Ishikawa (cell line): ENCODE results near the gene COPB2.

Experiments
- CEBPB ChIP-seq: IDR thresholded peaks from 2 replicates; pipeline ENCODE4 v1.6.1; 2012
- CREB1 ChIP-seq: IDR thresholded peaks from 2 replicates; pipeline ENCODE4 v1.6.1; 2012; ENCODE audit warnings: low read depth
- EGR1 ChIP-seq: IDR thresholded peaks from 2 replicates; pipeline ENCODE4 v1.6.1; 2012
- EP300 ChIP-seq: IDR thresholded peaks from 2 replicates; pipeline ENCODE4 v1.6.1; 2012; ENCODE audit warnings: borderline replicate concordance
- FOXM1 ChIP-seq: IDR thresholded peaks from 2 replicates; pipeline ENCODE4 v1.6.1; 2012; ENCODE audit warnings: low read depth, borderline replicate concordance
- NFIC ChIP-seq: IDR thresholded peaks from 2 replicates; pipeline ENCODE4 v1.6.1; 2012
- RAD21 ChIP-seq: IDR thresholded peaks from 2 replicates; pipeline ENCODE4 v1.6.1; 2012; ENCODE audit warnings: low read depth
- TAF1 ChIP-seq: IDR thresholded peaks from 2 replicates; pipeline ENCODE4 v1.6.1; 2012; ENCODE audit warnings: low read depth, mild to moderate bottlenecking
- TCF12 ChIP-seq: IDR thresholded peaks from 2 replicates; pipeline ENCODE4 v1.6.1; 2012; ENCODE audit warnings: low read depth
- TEAD4 ChIP-seq: IDR thresholded peaks from 2 replicates; pipeline ENCODE4 v1.6.1; 2012
- YY1 ChIP-seq: IDR thresholded peaks from 2 replicates; pipeline ENCODE4 v1.6.1; 2012; ENCODE audit warnings: low read depth
- ZBTB7A ChIP-seq: IDR thresholded peaks from 2 replicates; pipeline ENCODE4 v1.6.1; 2012; ENCODE audit warnings: low read depth
- TF ChIP-seq, protein P1 (sequence below): IDR thresholded peaks from 2 replicates; pipeline ENCODE4 v1.6.1; 2012
- TF ChIP-seq, protein P2 (sequence below): IDR thresholded peaks from 2 replicates; pipeline ENCODE4 v1.6.1; 2012; ENCODE audit warnings: low read depth, mild to moderate bottlenecking
- TF ChIP-seq, protein P3 (sequence below): IDR thresholded peaks from 2 replicates; pipeline ENCODE4 v1.6.1; 2012

Gene COPB2

DNA sequence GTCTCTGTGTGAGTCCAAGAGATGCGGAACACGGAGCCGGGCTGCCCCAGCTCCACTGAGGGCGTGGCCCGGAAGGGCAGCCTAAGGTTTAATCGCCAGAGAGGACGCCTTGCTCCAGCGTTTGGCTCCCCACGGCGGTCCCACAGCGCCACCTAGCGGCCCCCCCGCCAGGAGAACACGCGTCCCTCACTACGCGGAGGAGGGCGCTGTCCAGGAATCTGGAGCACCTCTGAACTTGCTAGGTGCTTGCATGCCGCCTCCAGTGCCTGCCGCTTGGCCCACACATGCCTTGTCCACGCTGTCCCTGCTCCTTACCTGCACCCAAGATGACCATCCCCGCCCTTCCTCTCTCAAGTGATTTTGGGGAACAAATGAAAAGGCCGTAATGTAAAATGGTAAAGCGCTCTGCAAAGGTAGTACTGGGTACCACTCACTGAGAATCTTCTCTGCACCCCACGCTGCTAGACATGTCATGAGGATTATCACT lies 60.0 kb downstream of the COPB2 start:
- TF ChIP-seq, protein P1, sequence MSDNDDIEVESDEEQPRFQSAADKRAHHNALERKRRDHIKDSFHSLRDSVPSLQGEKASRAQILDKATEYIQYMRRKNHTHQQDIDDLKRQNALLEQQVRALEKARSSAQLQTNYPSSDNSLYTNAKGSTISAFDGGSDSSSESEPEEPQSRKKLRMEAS: peak; percentile 77
- TF ChIP-seq EGR1: no peak
- TF ChIP-seq, protein P2, sequence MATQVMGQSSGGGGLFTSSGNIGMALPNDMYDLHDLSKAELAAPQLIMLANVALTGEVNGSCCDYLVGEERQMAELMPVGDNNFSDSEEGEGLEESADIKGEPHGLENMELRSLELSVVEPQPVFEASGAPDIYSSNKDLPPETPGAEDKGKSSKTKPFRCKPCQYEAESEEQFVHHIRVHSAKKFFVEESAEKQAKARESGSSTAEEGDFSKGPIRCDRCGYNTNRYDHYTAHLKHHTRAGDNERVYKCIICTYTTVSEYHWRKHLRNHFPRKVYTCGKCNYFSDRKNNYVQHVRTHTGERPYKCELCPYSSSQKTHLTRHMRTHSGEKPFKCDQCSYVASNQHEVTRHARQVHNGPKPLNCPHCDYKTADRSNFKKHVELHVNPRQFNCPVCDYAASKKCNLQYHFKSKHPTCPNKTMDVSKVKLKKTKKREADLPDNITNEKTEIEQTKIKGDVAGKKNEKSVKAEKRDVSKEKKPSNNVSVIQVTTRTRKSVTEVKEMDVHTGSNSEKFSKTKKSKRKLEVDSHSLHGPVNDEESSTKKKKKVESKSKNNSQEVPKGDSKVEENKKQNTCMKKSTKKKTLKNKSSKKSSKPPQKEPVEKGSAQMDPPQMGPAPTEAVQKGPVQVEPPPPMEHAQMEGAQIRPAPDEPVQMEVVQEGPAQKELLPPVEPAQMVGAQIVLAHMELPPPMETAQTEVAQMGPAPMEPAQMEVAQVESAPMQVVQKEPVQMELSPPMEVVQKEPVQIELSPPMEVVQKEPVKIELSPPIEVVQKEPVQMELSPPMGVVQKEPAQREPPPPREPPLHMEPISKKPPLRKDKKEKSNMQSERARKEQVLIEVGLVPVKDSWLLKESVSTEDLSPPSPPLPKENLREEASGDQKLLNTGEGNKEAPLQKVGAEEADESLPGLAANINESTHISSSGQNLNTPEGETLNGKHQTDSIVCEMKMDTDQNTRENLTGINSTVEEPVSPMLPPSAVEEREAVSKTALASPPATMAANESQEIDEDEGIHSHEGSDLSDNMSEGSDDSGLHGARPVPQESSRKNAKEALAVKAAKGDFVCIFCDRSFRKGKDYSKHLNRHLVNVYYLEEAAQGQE: peak; percentile 75
- peak; percentile 99 for TF ChIP-seq RAD21
- TF ChIP-seq YY1: 0 out of 2 replicates have a peak, but pooled peaks have one; percentile 16
- TF ChIP-seq, protein P3, sequence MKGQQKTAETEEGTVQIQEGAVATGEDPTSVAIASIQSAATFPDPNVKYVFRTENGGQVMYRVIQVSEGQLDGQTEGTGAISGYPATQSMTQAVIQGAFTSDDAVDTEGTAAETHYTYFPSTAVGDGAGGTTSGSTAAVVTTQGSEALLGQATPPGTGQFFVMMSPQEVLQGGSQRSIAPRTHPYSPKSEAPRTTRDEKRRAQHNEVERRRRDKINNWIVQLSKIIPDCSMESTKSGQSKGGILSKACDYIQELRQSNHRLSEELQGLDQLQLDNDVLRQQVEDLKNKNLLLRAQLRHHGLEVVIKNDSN: no peak
- peak; percentile 44; the same call in 1 of the 2 replicates for TF ChIP-seq TEAD4

DNA sequence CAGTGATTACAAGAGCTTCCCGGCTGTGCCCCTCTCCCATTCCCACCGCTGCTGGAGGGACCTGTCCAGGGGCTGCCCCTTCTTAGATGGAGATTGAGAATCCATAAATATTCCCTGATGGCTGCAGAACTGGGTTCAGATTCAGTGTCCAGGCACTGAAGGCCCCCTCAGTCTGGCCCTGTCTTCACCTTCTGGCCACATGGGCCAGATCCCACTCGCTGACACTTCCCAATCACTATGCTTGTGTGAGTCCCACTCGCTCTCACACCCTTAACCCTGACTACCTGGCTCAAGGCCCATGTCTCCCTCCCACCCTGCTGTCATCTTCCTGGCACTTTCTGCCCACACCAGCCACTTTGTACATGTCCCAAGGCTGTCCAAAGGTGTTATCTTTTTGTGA lies 61.1 kb downstream of the COPB2 start:
- no peak for TF ChIP-seq RAD21
- TF ChIP-seq EP300: no peak
- no peak for TF ChIP-seq CEBPB
- TF ChIP-seq EGR1: no peak
- no peak for TF ChIP-seq TCF12
- no peak for TF ChIP-seq CREB1
- TF ChIP-seq, protein P1: no peak
- TF ChIP-seq FOXM1: no peak
- no peak for TF ChIP-seq YY1
- TF ChIP-seq, protein P3: no peak
- no peak for TF ChIP-seq ZBTB7A
- TF ChIP-seq, protein P2: no peak
- no peak for TF ChIP-seq TEAD4
- TF ChIP-seq NFIC: no peak

DNA sequence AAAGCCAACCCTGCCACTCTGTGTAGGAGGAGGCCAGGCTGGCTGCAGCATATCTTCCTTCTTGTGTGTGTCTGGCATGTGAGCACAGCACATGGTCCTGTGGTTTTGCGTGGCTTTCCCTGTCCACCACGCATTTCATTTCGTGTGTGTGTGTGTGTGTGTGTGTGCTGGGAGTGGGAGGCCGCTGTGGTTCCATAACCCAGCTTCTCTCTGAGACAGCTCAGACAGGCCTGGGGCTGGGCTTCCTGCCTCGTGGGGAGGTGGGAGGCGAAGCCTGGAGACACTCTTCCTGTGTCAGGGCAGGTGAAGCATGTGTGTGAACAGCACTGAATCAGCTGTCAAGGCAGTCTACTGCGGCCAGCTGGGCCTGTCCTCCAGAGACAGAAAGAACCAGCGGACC lies 61.6 kb downstream of the COPB2 start:
- TF ChIP-seq CEBPB: no peak
- no peak for TF ChIP-seq FOXM1
- TF ChIP-seq ZBTB7A: no peak
- TF ChIP-seq EP300: no peak
- no peak for TF ChIP-seq TCF12
- TF ChIP-seq EGR1: no peak
- no peak for TF ChIP-seq NFIC
- no peak for TF ChIP-seq CREB1
- TF ChIP-seq TAF1: no peak
- no peak for TF ChIP-seq RAD21
- no peak for TF ChIP-seq YY1
- TF ChIP-seq, protein P1: no peak
- TF ChIP-seq, protein P3: no peak
- TF ChIP-seq, protein P2: no peak

DNA sequence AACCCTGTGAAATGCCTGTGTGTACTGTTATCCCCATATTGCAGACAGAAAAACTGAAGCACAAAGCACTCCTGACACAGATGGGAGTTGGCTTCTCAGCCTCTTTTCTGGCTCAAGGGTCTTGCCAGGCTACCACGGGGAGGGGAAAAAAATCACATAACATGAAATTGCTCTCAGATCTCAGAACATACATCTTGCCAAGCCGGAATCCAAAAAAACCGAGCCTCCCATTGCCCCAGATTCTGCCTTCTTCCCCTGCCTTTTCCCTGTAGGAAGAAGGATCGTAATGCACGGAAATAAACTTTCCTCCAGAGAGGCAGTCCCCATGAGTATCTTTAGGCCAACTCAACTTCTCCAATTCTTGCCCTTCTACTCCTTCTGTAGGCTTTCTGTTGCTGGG lies 62.2 kb downstream of the COPB2 start:
- TF ChIP-seq YY1: no peak
- TF ChIP-seq, protein P3: no peak
- TF ChIP-seq, protein P1: no peak
- TF ChIP-seq EGR1: no peak
- TF ChIP-seq NFIC: no peak
- TF ChIP-seq TAF1: no peak
- no peak for TF ChIP-seq RAD21
- TF ChIP-seq ZBTB7A: no peak
- TF ChIP-seq, protein P2: no peak
- TF ChIP-seq CREB1: no peak
- no peak for TF ChIP-seq TCF12
- TF ChIP-seq CEBPB: no peak
- TF ChIP-seq EP300: no peak
- no peak for TF ChIP-seq FOXM1
